Thyroid gland (tissue), 4 donors: Measurements from ENCODE around the gene MCF2L.

Experiments used
- POLR2A ChIP-seq, 2 donors: fragments of 450-650 bp; IDR thresholded peaks; one replicate each; pipeline ENCODE4 v1.6.1; 2017; ENCODE audit warnings: antibody characterized with exemption in 2 of 2, mild to moderate bottlenecking in 2 of 2, moderate library complexity in 1 of 2
- TF ChIP-seq, protein P1 (sequence below), 6 experiments: fragments of 200-600 bp in 3 of 6; fragments of 450-650 bp in 3 of 6; sonication (generic) in 3 of 6; IDR thresholded peaks; one replicate each; pipeline ENCODE4 v1.5.1; 2016 to 2019; ENCODE audit warnings: antibody characterized with exemption in 6 of 6, mild to moderate bottlenecking in 2 of 6, inconsistent platforms in 1 of 6, moderate library complexity in 1 of 6

DNA sequence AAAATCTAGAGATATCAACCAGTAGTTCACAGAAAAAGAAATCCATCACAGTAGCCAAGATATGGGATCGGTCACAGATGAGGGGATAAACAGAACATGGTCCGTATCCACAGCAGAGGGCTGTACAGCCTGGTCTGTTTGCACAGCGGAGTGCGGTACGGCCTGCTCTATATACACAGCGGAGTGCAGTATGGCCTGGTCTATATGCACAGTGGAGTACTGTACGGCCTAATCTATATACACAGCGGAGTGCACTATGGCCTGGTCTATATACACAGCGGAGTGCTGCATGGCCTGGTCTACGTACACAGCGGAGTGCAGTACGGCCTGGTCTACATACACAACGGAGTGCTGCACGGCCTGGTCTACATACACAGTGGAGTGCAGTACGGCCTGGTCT lies 43.0 kb upstream of the MCF2L start:
- no peak for TF ChIP-seq POLR2A (IDR thresholded peaks at IDR 0.05)
- TF ChIP-seq, protein P1, sequence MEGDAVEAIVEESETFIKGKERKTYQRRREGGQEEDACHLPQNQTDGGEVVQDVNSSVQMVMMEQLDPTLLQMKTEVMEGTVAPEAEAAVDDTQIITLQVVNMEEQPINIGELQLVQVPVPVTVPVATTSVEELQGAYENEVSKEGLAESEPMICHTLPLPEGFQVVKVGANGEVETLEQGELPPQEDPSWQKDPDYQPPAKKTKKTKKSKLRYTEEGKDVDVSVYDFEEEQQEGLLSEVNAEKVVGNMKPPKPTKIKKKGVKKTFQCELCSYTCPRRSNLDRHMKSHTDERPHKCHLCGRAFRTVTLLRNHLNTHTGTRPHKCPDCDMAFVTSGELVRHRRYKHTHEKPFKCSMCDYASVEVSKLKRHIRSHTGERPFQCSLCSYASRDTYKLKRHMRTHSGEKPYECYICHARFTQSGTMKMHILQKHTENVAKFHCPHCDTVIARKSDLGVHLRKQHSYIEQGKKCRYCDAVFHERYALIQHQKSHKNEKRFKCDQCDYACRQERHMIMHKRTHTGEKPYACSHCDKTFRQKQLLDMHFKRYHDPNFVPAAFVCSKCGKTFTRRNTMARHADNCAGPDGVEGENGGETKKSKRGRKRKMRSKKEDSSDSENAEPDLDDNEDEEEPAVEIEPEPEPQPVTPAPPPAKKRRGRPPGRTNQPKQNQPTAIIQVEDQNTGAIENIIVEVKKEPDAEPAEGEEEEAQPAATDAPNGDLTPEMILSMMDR (IDR thresholded peaks at IDR 0.05): no peak
